ENCODE results near the gene MAN2B1.

Gene MAN2B1

GRCh38 chr19:12696366-12697335 is 30.1 kb upstream of the MAN2B1 start, which contains the start of gene FBXW9:
Gene FBXW9, minus strand, starts transcription at chr19:12696631. Its CDS starts 50 bp downstream, at chr19:12696581.
- in situ Hi-C loops (cut with MboI; ENCODE audit: low pct_unique_long_range_greater_than_20kb, low sequenced_read_pairs, unreplicated experiment) = no loop called here
- no peak for TF ChIP-seq CTCF (IDR thresholded peaks at IDR 0.05; ENCODE audit: extremely low read depth, insufficient read depth, missing control alignments)
- DNase-seq (ENCODE audit: low spot score) = peak; percentile 99

- in situ Hi-C loops (cut with MboI; ENCODE audit: low pct_unique_long_range_greater_than_20kb, low sequenced_read_pairs, unreplicated experiment) = no loop called here
- DNase-seq (ENCODE audit: low spot score) = no peak
- TF ChIP-seq CTCF (IDR thresholded peaks at IDR 0.05; ENCODE audit: extremely low read depth, insufficient read depth, missing control alignments) = no peak
Measured at GRCh38 chr19:12695997-12696365, 29.4 kb upstream of the MAN2B1 start.

GRCh38 chr19:12695514-12695913 is 29.0 kb upstream of the MAN2B1 start:
- in situ Hi-C loops (cut with MboI; ENCODE audit: low pct_unique_long_range_greater_than_20kb, low sequenced_read_pairs, unreplicated experiment) = no loop called here
- TF ChIP-seq CTCF (IDR thresholded peaks at IDR 0.05; ENCODE audit: extremely low read depth, insufficient read depth, missing control alignments) = no peak

GRCh38 chr19:12695096-12695495 is 28.6 kb upstream of the MAN2B1 start:
- no peak for DNase-seq (ENCODE audit: low spot score)
- in situ Hi-C loops (cut with MboI; ENCODE audit: low pct_unique_long_range_greater_than_20kb, low sequenced_read_pairs, unreplicated experiment) = no loop called here
- TF ChIP-seq CTCF (IDR thresholded peaks at IDR 0.05; ENCODE audit: extremely low read depth, insufficient read depth, missing control alignments) = no peak

More at GRCh38 chr19:12695514-12695913, 29.0 kb upstream of the MAN2B1 start:
- no peak for DNase-seq (ENCODE audit: low spot score)

- TF ChIP-seq CTCF (IDR thresholded peaks at IDR 0.05; ENCODE audit: extremely low read depth, insufficient read depth, missing control alignments) = no peak
- in situ Hi-C loops (cut with MboI; ENCODE audit: low pct_unique_long_range_greater_than_20kb, low sequenced_read_pairs, unreplicated experiment) = no loop called here
- no peak for DNase-seq (ENCODE audit: low spot score)
Measured at GRCh38 chr19:12694641-12695040, 28.1 kb upstream of the MAN2B1 start.

GRCh38 chr19:12692960-12693359 is 26.4 kb upstream of the MAN2B1 start:
- in situ Hi-C loops (cut with MboI; ENCODE audit: low pct_unique_long_range_greater_than_20kb, low sequenced_read_pairs, unreplicated experiment) = no loop called here
- no peak for DNase-seq (ENCODE audit: low spot score)
- TF ChIP-seq CTCF (IDR thresholded peaks at IDR 0.05; ENCODE audit: extremely low read depth, insufficient read depth, missing control alignments) = no peak

Data from GM13977 (cell line).